HepG2 (cell line): ENCODE measurements around the gene CHPF. TPM values are rescaled to one million over a fixed set of nuclear protein-coding genes. Genes with fewer than 3 reads are reported as not detected.

ENCODE experiments used
- ASH2L ChIP-seq: fragments of 300-600, 200-600 bp; sonication (generic); IDR thresholded peaks from 2 replicates; pipeline ENCODE4 v1.7.0; 2017; ENCODE audit warnings: low read depth, mild to moderate bottlenecking, moderate library complexity, mixed read lengths, low read length; ENCODE audit not compliant: insufficient read length
- DBP ChIP-seq: sonication (generic); formaldehyde crosslinking; IDR thresholded peaks from 2 replicates; pipeline ENCODE4 v1.4.0; 2020; ENCODE audit warnings: missing genetic modification reagents; ENCODE audit errors: not compliant biosample characterization
- KDM6A ChIP-seq: IDR thresholded peaks from 2 replicates; pipeline ENCODE4 v1.6.1; 2016; ENCODE audit warnings: low read depth
- MTF1 ChIP-seq: sonication (generic); formaldehyde crosslinking; IDR thresholded peaks from 2 replicates; pipeline ENCODE4 v1.5.0; 2020; ENCODE audit warnings: missing genetic modification reagents
- RNF219 ChIP-seq: sonication (generic); formaldehyde crosslinking; IDR thresholded peaks from 2 replicates; pipeline ENCODE4 v1.5.0; 2020; ENCODE audit warnings: mild to moderate bottlenecking, missing genetic modification reagents
- SMARCC2 ChIP-seq: fragments of 450-650 bp; IDR thresholded peaks from 2 replicates; pipeline ENCODE4 v1.6.1; 2017; ENCODE audit warnings: antibody characterized with exemption, mild to moderate bottlenecking
- SNRNP70 ChIP-seq: fragments of 200-400 bp; formaldehyde crosslinking; IDR thresholded peaks from 2 replicates; pipeline ENCODE4 v1.6.1; 2017; ENCODE audit warnings: mild to moderate bottlenecking, low read depth, low read length, moderate library complexity
- SP140L ChIP-seq: sonication (generic); formaldehyde crosslinking; IDR thresholded peaks from 2 replicates; pipeline ENCODE4 v1.4.0; 2020; ENCODE audit warnings: missing genetic modification reagents, borderline replicate concordance
- SRY ChIP-seq: sonication (generic); formaldehyde crosslinking; IDR thresholded peaks from 2 replicates; pipeline ENCODE4 v1.8.0; 2022; ENCODE audit warnings: mild to moderate bottlenecking, missing genetic modification reagents
- STAG1 ChIP-seq: sonication (generic); formaldehyde crosslinking; IDR thresholded peaks from 2 replicates; pipeline ENCODE4 v1.4.0; 2020; ENCODE audit warnings: missing genetic modification reagents
- STAT5B ChIP-seq: sonication (generic); formaldehyde crosslinking; IDR thresholded peaks from 2 replicates; pipeline ENCODE4 v1.4.0; 2020; ENCODE audit warnings: missing genetic modification reagents
- TMF1 ChIP-seq: sonication (generic); formaldehyde crosslinking; IDR thresholded peaks from 2 replicates; pipeline ENCODE4 v1.8.1; 2022; ENCODE audit warnings: low read depth, missing genetic modification reagents
- TSC22D2 ChIP-seq: sonication (generic); formaldehyde crosslinking; IDR thresholded peaks from 2 replicates; pipeline ENCODE4 v1.5.1; 2020; ENCODE audit warnings: missing genetic modification reagents, mild to moderate bottlenecking, borderline replicate concordance
- ZBTB21 ChIP-seq: sonication (generic); formaldehyde crosslinking; IDR thresholded peaks from 2 replicates; pipeline ENCODE4 v1.4.0; 2020; ENCODE audit warnings: missing genetic modification reagents
- ZBTB43 ChIP-seq: sonication (generic); formaldehyde crosslinking; conservative IDR thresholded peaks from 2 replicates; pipeline ENCODE4 v1.4.0; 2020; ENCODE audit warnings: missing genetic modification reagents
- ZBTB7A ChIP-seq: sonication (generic); formaldehyde crosslinking; IDR thresholded peaks from 2 replicates; pipeline ENCODE4 v1.8.0; 2022; ENCODE audit warnings: mild to moderate bottlenecking, missing genetic modification reagents
- ZC3H13 ChIP-seq: sonication (generic); formaldehyde crosslinking; IDR thresholded peaks from 2 replicates; pipeline ENCODE4 v1.8.1; 2023; ENCODE audit warnings: mild to moderate bottlenecking, missing genetic modification reagents, moderate library complexity
- ZNF138 ChIP-seq: sonication (generic); formaldehyde crosslinking; IDR thresholded peaks from 2 replicates; pipeline ENCODE4 v1.5.0; 2020; ENCODE audit warnings: mild to moderate bottlenecking, low read depth, missing genetic modification reagents
- polyA plus RNA-seq, 8 experiments: library from polyadenylated mRNA; depleted of rRNA in 3 of 8; stranded (reverse) in 7 of 8; unstranded in 1 of 8; fragments of >200 nt; fragmentation: Illumina TruSeq in 4 of 8; extraction: Trizol in 4 of 8; gene quantifications; 2 replicates each; pipeline versions ENCODE4 v1.2.1 to v1.2.3, GENCODE V29; 2011 to 2016; ENCODE audit warnings: low read depth in 4 of 8, missing spikeins in 1 of 8, mixed read lengths in 1 of 8; ENCODE audit not compliant: insufficient read depth in 1 of 8
- total RNA-seq, 5 experiments: library from RNA; depleted of rRNA; stranded (reverse); fragments of >200 nt; fragmentation: Illumina TruSeq; extraction: Trizol; gene quantifications; 2 replicates each; pipeline ENCODE4 v1.2.3, GENCODE V29; 2016; ENCODE audit warnings: low read depth in 1 of 5
- TF ChIP-seq, protein P1 (sequence below): sonication (generic); formaldehyde crosslinking; conservative IDR thresholded peaks from 2 replicates; pipeline ENCODE4 v1.4.0; 2020; ENCODE audit warnings: missing genetic modification reagents
- TF ChIP-seq, protein P2 (sequence below): sonication (generic); formaldehyde crosslinking; IDR thresholded peaks from 2 replicates; pipeline ENCODE4 v1.4.0; 2020; ENCODE audit warnings: mild to moderate bottlenecking, missing genetic modification reagents
- TF ChIP-seq, protein P3 (sequence below): IDR thresholded peaks from 2 replicates; pipeline ENCODE4 v1.6.1; 2016; ENCODE audit warnings: missing biosample characterization, missing genetic modification reagents, low read depth
- TF ChIP-seq, protein P4 (sequence below): IDR thresholded peaks from 2 replicates; pipeline ENCODE4 v1.6.1; 2012; ENCODE audit warnings: inconsistent platforms

CHPF gene
- total and polyA plus RNA-seq, 2 of the 13 experiments (the other 11 are each of a cell fraction or from before 2014, with no cell fraction given) = 79.6 to 111 TPM

- TF ChIP-seq TSC22D2 (CRISPR knock-in tag) = no peak
- TF ChIP-seq KDM6A (CRISPR knock-in tag) = no peak
- TF ChIP-seq, protein P1, sequence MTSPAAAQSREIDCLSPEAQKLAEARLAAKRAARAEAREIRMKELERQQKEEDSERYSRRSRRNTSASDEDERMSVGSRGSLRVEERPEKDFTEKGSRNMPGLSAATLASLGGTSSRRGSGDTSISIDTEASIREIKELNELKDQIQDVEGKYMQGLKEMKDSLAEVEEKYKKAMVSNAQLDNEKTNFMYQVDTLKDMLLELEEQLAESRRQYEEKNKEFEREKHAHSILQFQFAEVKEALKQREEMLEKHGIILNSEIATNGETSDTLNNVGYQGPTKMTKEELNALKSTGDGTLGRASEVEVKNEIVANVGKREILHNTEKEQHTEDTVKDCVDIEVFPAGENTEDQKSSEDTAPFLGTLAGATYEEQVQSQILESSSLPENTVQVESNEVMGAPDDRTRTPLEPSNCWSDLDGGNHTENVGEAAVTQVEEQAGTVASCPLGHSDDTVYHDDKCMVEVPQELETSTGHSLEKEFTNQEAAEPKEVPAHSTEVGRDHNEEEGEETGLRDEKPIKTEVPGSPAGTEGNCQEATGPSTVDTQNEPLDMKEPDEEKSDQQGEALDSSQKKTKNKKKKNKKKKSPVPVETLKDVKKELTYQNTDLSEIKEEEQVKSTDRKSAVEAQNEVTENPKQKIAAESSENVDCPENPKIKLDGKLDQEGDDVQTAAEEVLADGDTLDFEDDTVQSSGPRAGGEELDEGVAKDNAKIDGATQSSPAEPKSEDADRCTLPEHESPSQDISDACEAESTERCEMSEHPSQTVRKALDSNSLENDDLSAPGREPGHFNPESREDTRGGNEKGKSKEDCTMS (CRISPR knock-in tag) = no peak
- TF ChIP-seq, protein P2, sequence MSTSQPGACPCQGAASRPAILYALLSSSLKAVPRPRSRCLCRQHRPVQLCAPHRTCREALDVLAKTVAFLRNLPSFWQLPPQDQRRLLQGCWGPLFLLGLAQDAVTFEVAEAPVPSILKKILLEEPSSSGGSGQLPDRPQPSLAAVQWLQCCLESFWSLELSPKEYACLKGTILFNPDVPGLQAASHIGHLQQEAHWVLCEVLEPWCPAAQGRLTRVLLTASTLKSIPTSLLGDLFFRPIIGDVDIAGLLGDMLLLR (CRISPR knock-in tag) = no peak
- TF ChIP-seq ZC3H13 (CRISPR knock-in tag) = no peak
- TF ChIP-seq SP140L (CRISPR knock-in tag) = no peak
- peak; percentile 7; the same call in 1 of the 2 replicates for TF ChIP-seq ZBTB7A (CRISPR knock-in tag)
- TF ChIP-seq ZNF138 (CRISPR knock-in tag) = 0 out of 2 replicates have a peak, but pooled peaks have one; percentile 40
- TF ChIP-seq SNRNP70 = no peak
- no peak for TF ChIP-seq RNF219 (CRISPR knock-in tag)
- no peak for TF ChIP-seq SMARCC2
- no peak for TF ChIP-seq DBP
- no peak for TF ChIP-seq ASH2L
- no peak for TF ChIP-seq ZBTB43 (CRISPR knock-in tag)
- TF ChIP-seq, protein P3, sequence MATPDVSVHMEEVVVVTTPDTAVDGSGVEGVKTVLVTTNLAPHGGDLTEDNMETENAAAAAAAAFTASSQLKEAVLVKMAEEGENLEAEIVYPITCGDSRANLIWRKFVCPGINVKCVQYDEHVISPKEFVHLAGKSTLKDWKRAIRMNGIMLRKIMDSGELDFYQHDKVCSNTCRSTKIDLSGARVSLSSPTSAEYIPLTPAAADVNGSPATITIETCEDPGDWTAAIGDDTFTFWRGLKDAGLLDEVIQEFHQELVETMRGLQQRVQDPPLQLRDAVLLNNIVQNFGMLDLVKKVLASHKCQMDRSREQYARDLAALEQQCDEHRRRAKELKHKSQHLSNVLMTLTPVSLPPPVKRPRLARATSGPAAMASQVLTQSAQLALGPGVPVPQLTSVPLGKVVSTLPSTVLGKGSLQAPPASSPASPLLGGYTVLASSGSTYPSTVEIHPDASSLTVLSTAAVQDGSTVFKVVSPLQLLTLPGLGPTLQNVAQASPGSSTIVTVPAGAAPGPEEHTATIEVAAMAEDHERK (CRISPR knock-in tag) = no peak
- 0 out of 2 replicates have a peak, but pooled peaks have one; percentile 1 for TF ChIP-seq STAG1 (CRISPR knock-in tag)
- no peak for TF ChIP-seq ZBTB21 (CRISPR knock-in tag)
- TF ChIP-seq MTF1 (CRISPR knock-in tag) = no peak
- 0 out of 2 replicates have a peak, but pooled peaks have one; percentile 13 for TF ChIP-seq SRY (CRISPR knock-in tag)
- TF ChIP-seq STAT5B (CRISPR knock-in tag) = no peak
- peak; percentile 86; the same call in 1 of the 2 replicates for TF ChIP-seq TMF1 (CRISPR knock-in tag)
- TF ChIP-seq, protein P4, sequence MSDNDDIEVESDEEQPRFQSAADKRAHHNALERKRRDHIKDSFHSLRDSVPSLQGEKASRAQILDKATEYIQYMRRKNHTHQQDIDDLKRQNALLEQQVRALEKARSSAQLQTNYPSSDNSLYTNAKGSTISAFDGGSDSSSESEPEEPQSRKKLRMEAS = no peak
Observed at GRCh38 chr2:219570924-219571310, 27.3 kb upstream of the CHPF start (continued).
